ENCODE results near the gene SLC10A4.
"Not testable (repeated sequence)": the region's sequence is repeated elsewhere in the genome, so short reads cannot be mapped to it uniquely, and the experiment has no call there.

The SLC10A4 gene

GRCh38 chr4:48483006-48483776 is at the start of gene SLC10A4:
SLC10A4 (plus strand) TSS chr4:48483343; CDS start chr4:48483562, 219 bp downstream.
- TF ChIP-seq CTCF (IDR thresholded peaks at IDR 0.05; ENCODE audit: low read depth, low read length) = no peak
- H3K4me3 ChIP-seq (ENCODE audit: low read depth, low read length) = no peak within 1 kb of the TSS

GRCh38 chr4:48436318-48436717 is 46.8 kb upstream of the SLC10A4 start:
- TF ChIP-seq CTCF (IDR thresholded peaks at IDR 0.05; ENCODE audit: low read depth, low read length) = no peak
- H3K4me3 ChIP-seq (ENCODE audit: low read depth, low read length) = no peak overlapping the region

- TF ChIP-seq CTCF (IDR thresholded peaks at IDR 0.05; ENCODE audit: low read depth, low read length) = no peak
- no peak overlapping the region for H3K4me3 ChIP-seq (ENCODE audit: low read depth, low read length)
Measured at GRCh38 chr4:48439988-48440387, 43.2 kb upstream of the SLC10A4 start.

- H3K4me3 ChIP-seq (ENCODE audit: low read depth, low read length) = not testable (repeated sequence)
Measured at GRCh38 chr4:48440914-48441313, 42.2 kb upstream of the SLC10A4 start.

- no peak; the same call in 1 of the 2 replicates for TF ChIP-seq CTCF (IDR thresholded peaks at IDR 0.05; ENCODE audit: low read depth, low read length)
- no peak overlapping the region for H3K4me3 ChIP-seq (ENCODE audit: low read depth, low read length)
Measured at GRCh38 chr4:48445704-48446103, 37.4 kb upstream of the SLC10A4 start.

- H3K4me3 ChIP-seq (ENCODE audit: low read depth, low read length) = no peak overlapping the region
- no peak for TF ChIP-seq CTCF (IDR thresholded peaks at IDR 0.05; ENCODE audit: low read depth, low read length)
Measured at GRCh38 chr4:48446642-48447041, 36.5 kb upstream of the SLC10A4 start.

- TF ChIP-seq CTCF (IDR thresholded peaks at IDR 0.05; ENCODE audit: low read depth, low read length) = no peak
- H3K4me3 ChIP-seq (ENCODE audit: low read depth, low read length) = no peak overlapping the region
Measured at GRCh38 chr4:48449151-48449550, 34.0 kb upstream of the SLC10A4 start.

- TF ChIP-seq CTCF (IDR thresholded peaks at IDR 0.05; ENCODE audit: low read depth, low read length) = no peak
- H3K4me3 ChIP-seq (ENCODE audit: low read depth, low read length) = no peak overlapping the region
Measured at GRCh38 chr4:48450740-48451139, 32.4 kb upstream of the SLC10A4 start.

- not testable (repeated sequence) for H3K4me3 ChIP-seq (ENCODE audit: low read depth, low read length)
Measured at GRCh38 chr4:48451656-48452055, 31.5 kb upstream of the SLC10A4 start.
